Astrocyte (in vitro differentiated cells and primary cell): Measurements from ENCODE around the gene KDM3B. TPM values are rescaled to one million over a fixed set of nuclear protein-coding genes. Genes with fewer than 3 reads are reported as not detected.

Source experiments
- DNase-seq: peaks from one replicate; pipeline ENCODE4 v3.0.0-alpha.2; 2010; ENCODE audit warnings: low read depth
- FAIRE-seq: peaks from 2 replicates; lab custom pipeline; 2011; peaks lifted over from hg19 to GRCh38; lab: Jason Lieb, UNC
- H2AFZ ChIP-seq: 2 replicates; pipeline ENCODE4 v1.6.0; 2012; ENCODE audit warnings: low read depth, low read length, inconsistent platforms
- H3K27ac ChIP-seq: 2 replicates; pipeline ENCODE4 v1.5.1; 2011; ENCODE audit warnings: low read depth, low read length, inconsistent platforms
- H3K27me3 ChIP-seq: 2 replicates; pipeline ENCODE4 v1.6.0; 2011; ENCODE audit warnings: low read length, inconsistent platforms; ENCODE audit not compliant: insufficient read depth
- H3K36me3 ChIP-seq: 2 replicates; pipeline ENCODE4 v1.5.1; 2011; ENCODE audit warnings: low read length, inconsistent platforms; ENCODE audit not compliant: insufficient read depth
- H3K4me1 ChIP-seq: 2 replicates; pipeline ENCODE4 v1.5.1; 2011; ENCODE audit warnings: low read length, inconsistent platforms; ENCODE audit not compliant: insufficient read depth
- H3K4me2 ChIP-seq: 2 replicates; pipeline ENCODE4 v1.6.0; 2012; ENCODE audit warnings: low read length, inconsistent platforms
- H3K4me3 ChIP-seq: 2 replicates; pipeline ENCODE4 v1.5.1; 2011; ENCODE audit warnings: low read depth, mild to moderate bottlenecking, low read length, inconsistent platforms; ENCODE audit not compliant: insufficient read depth
- H3K79me2 ChIP-seq: 2 replicates; pipeline ENCODE4 v1.6.0; 2012; ENCODE audit warnings: mild to moderate bottlenecking, low read length, inconsistent platforms; ENCODE audit not compliant: insufficient read depth
- H3K9ac ChIP-seq: 2 replicates; pipeline ENCODE4 v1.6.0; 2012; ENCODE audit warnings: mild to moderate bottlenecking, low read length, inconsistent platforms
- H3K9me3 ChIP-seq: 2 replicates; pipeline ENCODE4 v1.5.1; 2012; ENCODE audit warnings: low read depth, mild to moderate bottlenecking, low read length, inconsistent platforms; ENCODE audit not compliant: insufficient read depth
- H4K20me1 ChIP-seq: 2 replicates; pipeline ENCODE4 v1.6.0; 2012; ENCODE audit warnings: low read length, inconsistent platforms; ENCODE audit not compliant: insufficient read depth
- H3K27ac Mint-ChIP-seq: one replicate; pipeline ENCODE4 v1.8.0; 2021; ENCODE audit warnings: mild to moderate bottlenecking, mixed read lengths; ENCODE audit not compliant: unreplicated experiment
- H3K27me3 Mint-ChIP-seq: one replicate; pipeline ENCODE4 v1.8.0; 2021; ENCODE audit warnings: low read depth, mixed read lengths; ENCODE audit not compliant: unreplicated experiment
- H3K36me3 Mint-ChIP-seq: one replicate; pipeline ENCODE4 v1.8.0; 2021; ENCODE audit warnings: low read depth, mixed read lengths; ENCODE audit not compliant: unreplicated experiment
- H3K4me1 Mint-ChIP-seq: one replicate; pipeline ENCODE4 v1.8.0; 2021; ENCODE audit warnings: low read depth, mixed read lengths; ENCODE audit not compliant: unreplicated experiment
- H3K4me3 Mint-ChIP-seq: one replicate; pipeline ENCODE4 v1.8.0; 2021; ENCODE audit warnings: mild to moderate bottlenecking, moderate library complexity, mixed read lengths; ENCODE audit not compliant: unreplicated experiment
- H3K9me3 Mint-ChIP-seq: one replicate; pipeline ENCODE4 v1.8.0; 2021; ENCODE audit warnings: mild to moderate bottlenecking, mixed read lengths; ENCODE audit not compliant: unreplicated experiment
- EZH2 ChIP-seq: IDR thresholded peaks from 2 replicates; pipeline ENCODE4 v1.6.1; 2012; ENCODE audit warnings: mild to moderate bottlenecking, low read length, inconsistent platforms; ENCODE audit not compliant: insufficient read depth
- total RNA-seq: library from RNA; stranded (reverse); gene quantifications from 2 replicates; pipeline ENCODE4 v1.2.1, GENCODE V29; 2021
- TF ChIP-seq, protein P1 (sequence below): IDR thresholded peaks from 2 replicates; pipeline ENCODE4 v1.5.1; 2011; ENCODE audit warnings: low read depth, mild to moderate bottlenecking, inconsistent platforms, low read length, moderate library complexity; ENCODE audit not compliant: insufficient read depth

The KDM3B gene
- total RNA-seq, 1 donor from 2014 or later = 48.6 TPM

GRCh38 chr5:138459311-138459933 lies 106.9 kb downstream of the KDM3B start:
- Histone ChIP-seq H3K4me1 (peaks cover 9% of the 10 kb centered on the region), H3K27me3 (no peaks in the 10 kb centered on the region), H3K4me2 (no peak overlapping the region), H2AFZ (no peak overlapping the region), H3K9ac (no peak overlapping the region), H3K27ac (no peak overlapping the region), H4K20me1 (no peaks in the 10 kb centered on the region), H3K36me3 (no peaks in the 10 kb centered on the region), H3K4me3 (no peak overlapping the region), H3K9me3 (no peaks in the 10 kb centered on the region), H3K79me2 (no peaks in the 10 kb centered on the region)
- Mint-ChIP-seq H3K4me3 (no peak overlapping the region), H3K27me3 (peaks cover 29% of the 10 kb centered on the region), H3K27ac (peak overlapping the region; percentile 18), H3K36me3 (peaks cover 2% of the 10 kb centered on the region), H3K4me1 (peaks cover 13% of the 10 kb centered on the region), H3K9me3 (no peaks in the 10 kb centered on the region)
- FAIRE-seq (no peak), DNase-seq (no peak)
- TF ChIP-seq, protein P1, sequence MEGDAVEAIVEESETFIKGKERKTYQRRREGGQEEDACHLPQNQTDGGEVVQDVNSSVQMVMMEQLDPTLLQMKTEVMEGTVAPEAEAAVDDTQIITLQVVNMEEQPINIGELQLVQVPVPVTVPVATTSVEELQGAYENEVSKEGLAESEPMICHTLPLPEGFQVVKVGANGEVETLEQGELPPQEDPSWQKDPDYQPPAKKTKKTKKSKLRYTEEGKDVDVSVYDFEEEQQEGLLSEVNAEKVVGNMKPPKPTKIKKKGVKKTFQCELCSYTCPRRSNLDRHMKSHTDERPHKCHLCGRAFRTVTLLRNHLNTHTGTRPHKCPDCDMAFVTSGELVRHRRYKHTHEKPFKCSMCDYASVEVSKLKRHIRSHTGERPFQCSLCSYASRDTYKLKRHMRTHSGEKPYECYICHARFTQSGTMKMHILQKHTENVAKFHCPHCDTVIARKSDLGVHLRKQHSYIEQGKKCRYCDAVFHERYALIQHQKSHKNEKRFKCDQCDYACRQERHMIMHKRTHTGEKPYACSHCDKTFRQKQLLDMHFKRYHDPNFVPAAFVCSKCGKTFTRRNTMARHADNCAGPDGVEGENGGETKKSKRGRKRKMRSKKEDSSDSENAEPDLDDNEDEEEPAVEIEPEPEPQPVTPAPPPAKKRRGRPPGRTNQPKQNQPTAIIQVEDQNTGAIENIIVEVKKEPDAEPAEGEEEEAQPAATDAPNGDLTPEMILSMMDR = no peak
- TF ChIP-seq EZH2 = no peak

- Mint-ChIP-seq H3K4me3 (peak overlapping the region; percentile 42), H3K9me3 (no peaks in the 10 kb centered on the region), H3K27me3 (peaks cover 23% of the 10 kb centered on the region), H3K4me1 (peaks cover 13% of the 10 kb centered on the region), H3K27ac (no peak overlapping the region), H3K36me3 (no peaks in the 10 kb centered on the region)
- H3K9ac ChIP-seq = no peak overlapping the region
- no peaks in the 10 kb centered on the region for H3K79me2 ChIP-seq
- no peaks in the 10 kb centered on the region for H4K20me1 ChIP-seq
- H3K4me2 ChIP-seq = no peak overlapping the region
- no peak overlapping the region for H3K4me3 ChIP-seq
- H3K27ac ChIP-seq = no peak overlapping the region
- no peak overlapping the region for H2AFZ ChIP-seq
- no peaks in the 10 kb centered on the region for H3K36me3 ChIP-seq
- DNase-seq = no peak
- FAIRE-seq = no peak
- no peak for TF ChIP-seq EZH2
- TF ChIP-seq, protein P1 = no peak
- peaks cover 10% of the 10 kb centered on the region for H3K4me1 ChIP-seq
- no peaks in the 10 kb centered on the region for H3K27me3 ChIP-seq
- no peaks in the 10 kb centered on the region for H3K9me3 ChIP-seq
These were observed 107.7 kb downstream of the KDM3B start for GRCh38 chr5:138460032-138460693.
